Cardiac muscle cell (in vitro differentiated cells and primary cell): ENCODE data around the gene POLR3K. TPM values are rescaled to one million over a fixed set of nuclear protein-coding genes. Genes with fewer than 3 reads are reported as not detected.

Source experiments
- DNase-seq, 2 donors: peaks; one replicate each; pipeline versions ENCODE4 v3.0.0 to v3.0.0-alpha.2; 2010 to 2017; ENCODE audit warnings: low read depth in 1 of 2, low spot score in 1 of 2
- H3K27ac ChIP-seq: fragments of 200-600 bp; sonication (generic); 2 replicates; pipeline ENCODE4 v1.5.1; 2016
- H3K27me3 ChIP-seq: fragments of 200-600 bp; sonication (generic); 2 replicates; pipeline ENCODE4 v1.6.0; 2016; ENCODE audit warnings: control low read depth
- H3K36me3 ChIP-seq: fragments of 200-600 bp; sonication (generic); 2 replicates; pipeline ENCODE4 v1.5.1; 2016; ENCODE audit warnings: control low read depth
- H3K4me1 ChIP-seq: fragments of 200-600 bp; sonication (generic); 2 replicates; pipeline ENCODE4 v1.8.1; 2017; ENCODE audit warnings: low read depth, mild to moderate bottlenecking, mixed run types
- H3K4me3 ChIP-seq: fragments of 200-600 bp; sonication (generic); 2 replicates; pipeline ENCODE4 v1.5.1; 2016; ENCODE audit warnings: mild to moderate bottlenecking
- H3K9me3 ChIP-seq: fragments of 200-600 bp; sonication (generic); 2 replicates; pipeline ENCODE4 v1.5.1; 2017; ENCODE audit warnings: low read depth, mild to moderate bottlenecking, control low read depth
- CTCF ChIP-seq: IDR thresholded peaks from 2 replicates; pipeline ENCODE4 v1.5.1; 2012; ENCODE audit warnings: low read depth, mild to moderate bottlenecking, low read length
- polyA plus RNA-seq: library from polyadenylated mRNA; unstranded; fragments of >200 nt; fragmentation: Nextera tagmentation; extraction: Ambion mirVana; gene quantifications from 2 replicates; pipeline ENCODE4 v1.2.1, GENCODE V29; 2016
- total RNA-seq: library from RNA; depleted of rRNA; stranded (reverse); fragments of >200 nt; gene quantifications from 2 replicates; pipeline ENCODE4 v1.2.3, GENCODE V29; 2016

The POLR3K gene
- total RNA-seq, result 6.7 and 7.1 TPM in 2 replicates
- polyA plus RNA-seq, result 28.7 and 29.6 TPM in 2 replicates

DNA sequence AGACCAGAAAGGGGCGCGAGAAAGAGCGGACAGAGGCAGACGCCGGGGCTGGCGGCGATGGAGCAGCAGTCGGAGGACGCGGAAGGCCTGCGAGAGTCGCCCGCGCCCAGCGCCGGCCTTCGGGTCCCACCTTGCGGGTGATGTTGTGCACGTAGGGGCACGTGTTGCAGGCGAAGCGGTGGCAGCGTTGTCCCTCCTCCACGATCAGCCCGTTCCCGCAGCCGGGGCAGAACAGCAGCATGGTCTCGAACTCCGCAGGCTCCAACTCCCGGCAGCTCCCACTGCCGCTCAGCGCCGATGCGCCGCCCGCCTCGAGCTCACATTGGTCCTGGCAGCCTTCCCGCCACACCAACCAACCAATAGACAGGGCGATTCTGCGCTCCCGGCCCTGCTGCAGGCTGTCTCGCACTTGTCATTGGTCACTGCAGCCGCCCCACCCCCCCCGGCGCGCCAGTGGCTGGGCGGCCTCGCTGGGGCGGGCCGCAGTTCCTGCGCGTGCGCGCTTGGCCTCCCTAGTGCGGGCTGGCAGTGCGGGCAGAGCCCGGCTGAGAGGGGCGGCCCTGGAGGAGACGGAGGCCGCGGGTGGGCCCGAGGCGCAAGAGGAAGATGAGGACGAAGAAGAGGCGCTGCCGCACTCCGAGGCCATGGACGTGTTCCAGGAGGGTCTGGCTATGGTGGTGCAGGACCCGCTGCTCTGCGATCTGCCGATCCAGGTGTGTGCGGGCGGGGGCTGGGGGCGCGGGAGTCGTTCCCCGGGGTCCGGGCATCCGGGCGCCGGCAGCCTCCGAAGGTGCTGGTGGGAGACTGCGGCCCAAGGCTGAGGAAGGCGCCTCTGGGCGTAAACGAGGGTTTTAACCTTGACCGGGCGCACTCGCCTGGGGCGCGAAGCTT lies at the start of gene POLR3K, which contains the start of gene SNRNP25:
Gene POLR3K, minus strand, starts transcription at position 263 of the 891 bp plus-strand sequence. Its CDS starts 22 bp downstream, at position 241.
Gene SNRNP25, plus strand, starts transcription at position 483 of the 891 bp plus-strand sequence. Its CDS starts 189 bp downstream, at position 672.
- Histone ChIP-seq H3K9me3 (no peaks in the 10 kb centered on the region), H3K27ac (peak within 1 kb of the TSS; percentile 86), H3K4me1 (peaks cover 3% of the 10 kb centered on the region), H3K36me3 (peaks cover 21% of the 10 kb centered on the region), H3K27me3 (no peaks in the 10 kb centered on the region), H3K4me3 (peak within 1 kb of the TSS; percentile 71)
- peak; percentile 99 for DNase-seq
- no peak for TF ChIP-seq CTCF

DNA sequence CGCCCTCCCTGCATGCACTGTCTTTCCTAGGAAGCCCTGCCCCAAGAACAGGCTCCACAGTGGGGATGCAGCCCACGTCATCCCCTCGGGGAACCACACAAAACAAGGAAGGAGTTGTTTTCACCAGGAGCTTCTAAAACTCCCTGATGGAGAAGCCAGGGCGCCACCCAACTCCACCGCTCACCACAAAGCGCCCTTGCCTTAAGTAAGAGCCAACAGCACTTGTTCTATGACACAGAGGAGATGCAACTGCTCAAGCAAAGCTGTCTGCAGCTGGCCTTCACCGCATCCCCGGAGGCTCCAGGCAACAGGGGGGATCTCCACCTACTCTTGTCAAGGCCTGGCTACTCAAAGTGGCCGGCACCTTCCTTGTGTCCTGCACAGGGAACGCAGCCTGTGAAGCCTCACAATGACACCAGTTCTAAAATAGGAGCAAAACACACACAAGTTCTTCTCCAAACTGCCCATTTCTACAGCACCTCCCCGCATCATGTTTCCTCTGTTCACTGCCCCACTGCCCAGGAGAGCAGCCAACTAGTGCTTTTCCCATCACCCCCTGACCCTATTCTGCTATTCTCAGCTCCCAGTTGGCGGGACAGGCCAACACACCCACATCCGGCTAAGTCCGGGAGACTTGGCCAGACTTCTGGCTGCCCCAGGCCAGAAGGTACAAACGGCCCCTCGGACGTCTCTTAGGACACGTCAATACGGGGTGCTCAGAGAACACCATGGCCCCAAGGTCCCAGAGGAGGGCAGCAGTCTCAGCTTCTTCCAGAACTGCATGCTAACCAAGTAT lies 48.9 kb upstream of the POLR3K start:
- no peaks in the 10 kb centered on the region for H3K9me3 ChIP-seq
- H3K4me1 ChIP-seq, result no peaks in the 10 kb centered on the region
- no peaks in the 10 kb centered on the region for H3K27me3 ChIP-seq
- TF ChIP-seq CTCF, result no peak
- DNase-seq, result peak in 1 of 2 donors; percentile 73
- H3K27ac ChIP-seq, result no peak overlapping the region
- no peaks in the 10 kb centered on the region for H3K36me3 ChIP-seq
- H3K4me3 ChIP-seq, result no peak overlapping the region

DNA sequence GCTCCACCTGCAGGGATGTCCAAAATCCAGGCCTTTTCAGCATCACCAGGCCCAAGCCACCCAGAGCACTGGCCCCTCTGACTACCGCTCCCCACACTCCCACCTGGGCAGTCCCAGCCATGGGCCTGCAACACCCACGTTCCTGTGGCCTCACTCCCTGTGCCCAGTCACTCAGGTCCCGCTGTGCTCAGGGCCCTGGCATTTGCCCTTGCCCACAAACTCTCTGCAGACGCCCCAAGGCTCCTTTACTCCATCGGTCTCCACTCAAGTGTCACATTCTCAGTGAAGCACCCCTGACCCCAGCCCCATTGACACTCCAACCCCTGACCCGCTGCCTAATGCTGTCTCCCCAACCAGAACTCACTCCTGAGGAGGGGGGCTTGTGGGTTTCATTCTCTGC lies 48.2 kb upstream of the POLR3K start:
- no peaks in the 10 kb centered on the region for H3K36me3 ChIP-seq
- no peaks in the 10 kb centered on the region for H3K27me3 ChIP-seq
- DNase-seq, result no peak
- H3K27ac ChIP-seq, result no peak overlapping the region
- no peak for TF ChIP-seq CTCF
- H3K9me3 ChIP-seq, result no peaks in the 10 kb centered on the region
- no peaks in the 10 kb centered on the region for H3K4me1 ChIP-seq
- no peak overlapping the region for H3K4me3 ChIP-seq

DNA sequence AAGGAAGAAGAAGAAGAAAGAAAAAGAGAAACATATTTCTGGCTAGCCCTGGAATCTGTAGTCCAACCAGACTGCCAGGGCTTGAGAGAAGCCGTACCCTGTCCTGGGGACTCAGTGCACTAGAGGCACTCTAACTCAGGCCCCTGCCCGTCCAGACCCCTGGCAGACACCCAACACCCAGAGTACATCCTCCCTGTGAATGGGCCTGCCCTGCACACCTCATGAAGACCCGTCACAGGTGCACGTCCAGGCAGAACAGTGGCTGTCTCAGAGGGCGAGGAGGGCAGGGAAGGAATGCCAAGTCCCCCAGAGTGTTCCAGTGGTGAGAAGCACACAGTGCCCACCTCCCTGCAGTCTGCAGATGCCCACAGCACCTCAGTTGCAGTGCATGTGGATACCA lies 47.6 kb upstream of the POLR3K start:
- Histone ChIP-seq H3K4me3 (no peak overlapping the region), H3K4me1 (no peaks in the 10 kb centered on the region), H3K9me3 (no peaks in the 10 kb centered on the region), H3K27me3 (no peaks in the 10 kb centered on the region), H3K27ac (no peak overlapping the region), H3K36me3 (no peaks in the 10 kb centered on the region)
- no peak for DNase-seq
- no peak for TF ChIP-seq CTCF

- no peak overlapping the region for H3K4me3 ChIP-seq
- H3K9me3 ChIP-seq, result no peaks in the 10 kb centered on the region
- no peak for DNase-seq
- no peak for TF ChIP-seq CTCF
- no peak overlapping the region for H3K27ac ChIP-seq
- no peaks in the 10 kb centered on the region for H3K27me3 ChIP-seq
- H3K36me3 ChIP-seq, result no peaks in the 10 kb centered on the region
- no peaks in the 10 kb centered on the region for H3K4me1 ChIP-seq
Observed at GRCh38 chr16:97822-98221, 44.4 kb upstream of the POLR3K start.
